Choroid plexus epithelial cell (primary cell): Measurements from ENCODE around the gene DDIAS.

Experiments used
- DNase-seq: peaks from one replicate; pipeline ENCODE4 v3.0.0-alpha.2; 2010; ENCODE audit warnings: low read depth
- H3K4me3 ChIP-seq: 2 replicates; pipeline ENCODE4 v1.5.1; 2011; ENCODE audit warnings: low read depth, mild to moderate bottlenecking, control low read depth, low read length, moderate library complexity
- TF ChIP-seq, protein P1 (sequence below): conservative IDR thresholded peaks from 2 replicates; pipeline ENCODE4 v1.5.1; 2011; ENCODE audit warnings: low read depth, mild to moderate bottlenecking, control low read depth, inconsistent platforms, low read length, moderate library complexity

DDIAS gene

DNA sequence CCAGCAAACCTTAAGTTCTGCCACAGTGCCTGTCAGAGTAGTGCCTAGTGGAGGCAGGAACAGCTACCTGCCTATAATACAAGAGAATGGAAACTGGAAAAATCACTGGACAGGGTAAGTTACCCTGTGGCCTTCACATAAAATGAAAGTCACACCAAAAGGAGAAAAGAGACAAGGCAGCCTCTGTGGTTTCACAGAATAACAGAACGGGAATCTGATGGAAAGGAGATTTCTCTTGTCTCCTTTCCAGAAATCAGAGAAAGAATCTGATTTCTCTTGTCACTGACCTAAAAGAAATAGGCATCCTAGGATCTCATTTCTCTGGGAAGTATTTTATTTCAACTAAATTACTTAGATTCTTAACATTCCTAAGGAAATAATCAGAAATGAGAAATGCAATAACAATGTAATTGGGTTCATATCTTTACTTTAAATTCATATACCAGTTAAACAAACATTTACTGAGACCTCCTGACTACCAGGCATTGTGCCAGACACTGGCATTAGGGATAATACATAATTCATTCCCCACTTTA is 42.9 kb upstream of the DDIAS start:
- no peak overlapping the region for H3K4me3 ChIP-seq
- peak; percentile 67 for DNase-seq
- TF ChIP-seq, protein P1, sequence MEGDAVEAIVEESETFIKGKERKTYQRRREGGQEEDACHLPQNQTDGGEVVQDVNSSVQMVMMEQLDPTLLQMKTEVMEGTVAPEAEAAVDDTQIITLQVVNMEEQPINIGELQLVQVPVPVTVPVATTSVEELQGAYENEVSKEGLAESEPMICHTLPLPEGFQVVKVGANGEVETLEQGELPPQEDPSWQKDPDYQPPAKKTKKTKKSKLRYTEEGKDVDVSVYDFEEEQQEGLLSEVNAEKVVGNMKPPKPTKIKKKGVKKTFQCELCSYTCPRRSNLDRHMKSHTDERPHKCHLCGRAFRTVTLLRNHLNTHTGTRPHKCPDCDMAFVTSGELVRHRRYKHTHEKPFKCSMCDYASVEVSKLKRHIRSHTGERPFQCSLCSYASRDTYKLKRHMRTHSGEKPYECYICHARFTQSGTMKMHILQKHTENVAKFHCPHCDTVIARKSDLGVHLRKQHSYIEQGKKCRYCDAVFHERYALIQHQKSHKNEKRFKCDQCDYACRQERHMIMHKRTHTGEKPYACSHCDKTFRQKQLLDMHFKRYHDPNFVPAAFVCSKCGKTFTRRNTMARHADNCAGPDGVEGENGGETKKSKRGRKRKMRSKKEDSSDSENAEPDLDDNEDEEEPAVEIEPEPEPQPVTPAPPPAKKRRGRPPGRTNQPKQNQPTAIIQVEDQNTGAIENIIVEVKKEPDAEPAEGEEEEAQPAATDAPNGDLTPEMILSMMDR = no peak

DNA sequence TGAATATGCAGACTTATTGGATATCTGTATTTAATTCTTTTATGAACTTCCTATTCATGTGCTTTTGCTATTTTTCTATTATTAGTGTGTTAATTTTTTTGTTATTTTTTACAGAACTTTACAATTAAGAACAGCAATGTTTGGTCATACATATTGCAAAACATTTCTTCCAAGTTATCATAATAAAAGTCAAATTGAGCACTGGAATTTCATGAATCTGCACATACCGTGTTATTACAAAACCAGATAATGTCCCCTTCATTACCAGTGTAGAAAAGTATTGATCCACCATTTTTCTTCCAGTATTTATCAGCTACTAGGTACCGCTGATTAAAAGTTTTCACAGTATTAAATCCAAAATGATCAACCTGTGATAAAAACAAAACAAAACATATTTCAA is 41.8 kb upstream of the DDIAS start:
- H3K4me3 ChIP-seq = no peak overlapping the region
- TF ChIP-seq, protein P1 = no peak
- DNase-seq = peak; percentile 43

DNA sequence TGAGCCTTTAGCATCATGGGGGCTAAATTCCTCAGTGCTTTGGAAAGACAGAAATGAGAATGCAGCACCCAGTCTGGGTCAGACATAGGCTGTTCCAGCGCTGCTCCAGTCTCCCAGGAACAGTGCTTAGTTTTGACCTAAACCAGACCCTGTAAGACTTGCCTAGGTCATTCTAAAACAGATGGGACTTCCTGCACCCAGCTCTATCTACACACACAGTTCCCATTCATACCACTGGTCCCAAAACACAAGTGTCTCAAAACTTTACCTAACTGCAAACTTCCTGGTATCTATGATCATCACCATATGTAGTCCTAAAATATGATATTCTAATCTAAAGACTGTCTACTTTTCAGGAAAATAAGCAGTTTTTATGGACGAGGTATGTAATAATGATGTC is 39.2 kb upstream of the DDIAS start:
- no peak overlapping the region for H3K4me3 ChIP-seq
- TF ChIP-seq, protein P1 = no peak
- DNase-seq = no peak

DNA sequence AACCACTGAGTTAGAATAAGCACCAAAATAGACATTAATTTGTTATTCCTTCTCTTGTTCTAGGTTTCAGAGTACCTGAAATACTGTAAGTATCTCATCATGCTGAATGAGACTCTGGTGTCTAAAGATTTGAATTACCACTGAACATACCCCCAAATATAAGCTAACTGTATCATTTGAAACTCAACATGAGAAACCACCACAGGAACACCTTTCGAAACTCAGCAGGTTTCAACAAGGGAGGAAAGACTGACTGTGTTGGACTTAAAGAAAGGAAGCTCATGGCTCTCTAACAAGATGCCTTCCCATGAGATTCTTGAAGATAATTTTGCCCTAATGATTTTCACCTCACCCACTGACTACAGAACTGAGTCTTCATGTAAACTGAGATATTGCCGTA is 38.3 kb upstream of the DDIAS start:
- no peak overlapping the region for H3K4me3 ChIP-seq
- DNase-seq = no peak
- TF ChIP-seq, protein P1 = no peak

DNA sequence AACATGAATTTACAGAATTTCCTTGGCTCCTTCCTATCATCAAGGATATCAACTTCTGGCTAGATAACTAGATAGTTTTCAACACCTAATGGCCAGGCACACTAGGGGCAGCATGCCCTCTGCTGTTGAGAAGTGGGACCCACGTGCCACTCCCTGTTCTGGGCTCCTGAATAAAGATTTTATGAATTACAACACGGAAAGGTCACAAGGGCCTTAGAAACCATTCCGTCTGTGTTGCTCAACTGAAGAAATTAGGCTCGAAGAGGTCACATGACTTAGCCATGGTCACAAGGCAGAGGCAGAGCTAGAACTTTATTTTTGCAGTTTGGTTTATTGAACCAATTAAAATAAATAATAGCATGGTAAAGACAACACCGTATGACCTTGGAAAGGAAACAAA is 37.3 kb upstream of the DDIAS start:
- TF ChIP-seq, protein P1 = peak; percentile 79
- H3K4me3 ChIP-seq = no peak overlapping the region
- DNase-seq = peak; percentile 92

DNA sequence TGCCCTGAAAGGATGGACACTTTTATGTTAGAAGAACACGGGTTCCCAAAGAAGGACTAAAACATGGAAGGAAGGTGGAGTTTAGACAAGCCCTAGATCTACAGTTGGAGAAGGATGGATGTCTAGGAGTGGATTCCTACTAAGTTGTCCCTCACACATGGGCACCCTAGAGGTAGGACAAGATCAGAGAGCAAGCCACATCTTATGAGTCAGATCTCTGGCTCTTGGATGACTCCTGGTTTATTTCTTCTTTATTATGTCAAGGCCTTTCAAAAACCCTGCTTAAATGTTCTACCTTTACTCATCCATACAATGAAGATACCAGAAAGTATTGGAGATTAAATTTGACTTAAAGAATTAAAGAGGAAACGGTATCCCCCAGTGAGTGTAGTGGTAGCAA is 35.7 kb upstream of the DDIAS start:
- no peak overlapping the region for H3K4me3 ChIP-seq
- peak; percentile 26 for DNase-seq
- TF ChIP-seq, protein P1 = no peak

DNA sequence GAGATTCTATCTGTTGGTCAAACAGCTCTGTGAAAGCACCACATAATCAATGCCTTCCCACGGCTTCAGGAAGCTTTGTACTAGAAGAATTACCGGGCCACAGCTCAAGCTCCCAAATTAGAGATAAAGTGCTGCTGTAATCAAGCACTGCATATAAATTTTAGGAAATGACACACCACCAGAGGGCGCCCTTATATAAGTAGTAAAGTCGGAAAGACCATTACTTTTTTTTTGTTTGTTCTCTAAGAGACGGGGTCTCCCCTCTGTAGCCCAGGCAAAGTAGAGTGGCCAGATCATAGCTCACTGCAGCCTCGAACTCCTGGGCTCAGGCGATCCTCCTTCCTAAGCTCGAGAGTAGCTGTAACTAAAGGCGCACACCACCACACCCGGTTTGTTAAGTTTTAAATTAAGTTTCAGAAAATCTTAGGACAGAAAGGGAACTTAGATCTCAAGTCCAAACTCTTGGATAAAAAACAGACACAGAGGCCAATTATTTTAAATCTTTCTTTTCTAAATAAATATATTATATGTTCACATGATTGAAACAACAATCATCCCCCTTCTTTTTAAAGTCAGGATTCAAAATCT is 33.9 kb upstream of the DDIAS start:
- peak; percentile 89 for DNase-seq
- peak overlapping the region; percentile 50 for H3K4me3 ChIP-seq
- TF ChIP-seq, protein P1 = peak; percentile 65
